Ovary (tissue), 9 donors: ENCODE results near the gene ADGRA1. TPM values are rescaled to one million over a fixed set of nuclear protein-coding genes. Genes with fewer than 3 reads are reported as not detected.

Experiments
- DNase-seq, 5 donors: peaks; one replicate each; pipeline ENCODE4 v3.0.0-alpha.2; 2019 to 2020
- H3K27ac ChIP-seq, 2 donors: fragments of 200-600 bp; one replicate each; pipeline versions ENCODE4 v1.5.1 to v1.8.0; 2019 to 2022
- H3K27me3 ChIP-seq: fragments of 200-600 bp; one replicate; pipeline ENCODE4 v1.8.0; 2022
- H3K36me3 ChIP-seq: fragments of 200-600 bp; sonication (generic); one replicate; pipeline ENCODE4 v1.5.1; 2019
- H3K4me1 ChIP-seq: one replicate; pipeline ENCODE4 v1.8.1; 2013; ENCODE audit warnings: mild to moderate bottlenecking, moderate library complexity; ENCODE audit not compliant: insufficient read depth
- H3K4me3 ChIP-seq: fragments of 200-600 bp; sonication (generic); one replicate; pipeline ENCODE4 v1.5.1; 2017
- H3K9me3 ChIP-seq, 2 donors: fragments of 200-600 bp in 1 of 2; sonication (generic) in 1 of 2; one replicate each; pipeline versions ENCODE4 v1.5.1 to v1.8.1; 2013 to 2019; ENCODE audit warnings: mild to moderate bottlenecking in 1 of 2, moderate library complexity in 1 of 2
- EP300 ChIP-seq: sonication (generic); formaldehyde crosslinking; IDR thresholded peaks from one replicate; pipeline ENCODE4 v1.6.1; 2017; ENCODE audit warnings: antibody characterized with exemption
- POLR2A ChIP-seq: fragments of 450-650 bp; IDR thresholded peaks from one replicate; pipeline ENCODE4 v1.6.1; 2017; ENCODE audit warnings: antibody characterized with exemption, mild to moderate bottlenecking, moderate library complexity
- WGBS, 3 donors: extraction: QIAGEN DNeasy Blood & Tissue Kit in 1 of 3; methylation state at CpG; one replicate each; pipeline versions ENCODE4 v1.1.5 to v1.1.7; 2013 to 2017; 5-methylcytosine and 5-hydroxymethylcytosine counted together
- intact Hi-C, 4 donors: fragments of 100-400 bp; cut with DNase I; formaldehyde crosslinking; loops; one replicate each; pipeline versions ENCODE4 v1.11.0 to v1.15.1; 2022 to 2023
- polyA plus RNA-seq, 2 donors: library from polyadenylated mRNA; stranded (reverse); fragments of 200-250 nt in 1 of 2; fragments of 350-450 nt in 1 of 2; fragmentation: Illumina TruSeq in 1 of 2; extraction: RNeasy Lipid Tissue Mini Kit (QIAGEN cat#74804) in 1 of 2; gene quantifications; one replicate each; pipeline ENCODE4 v1.2.3, GENCODE V29; 2013 to 2014
- total RNA-seq, 7 donors: library from RNA; depleted of rRNA in 2 of 7; stranded (reverse); fragments of >200 nt in 2 of 7; fragmentation: NEBNext Ultra II Directional in 3 of 7; extraction: Animal tissue kit (Norgen Biotek cat#: 25700) in 3 of 7; gene quantifications; one replicate each; pipeline versions ENCODE4 v1.1.0 to v1.2.4, GENCODE V29; 2016 to 2023
- TF ChIP-seq, protein P1 (sequence below), 3 donors: fragments of 450-650 bp in 2 of 3; fragments of 200-600 bp in 1 of 3; IDR thresholded peaks; one replicate each; pipeline versions ENCODE4 v1.5.1 to v1.8.0; 2016 to 2022; ENCODE audit warnings: antibody characterized with exemption in 3 of 3, mild to moderate bottlenecking in 1 of 3
- donor health status: DM: no; HTN: no; CAD: no; lungs with moderate emphysema.
- donor health status: DM: no; HTN: no; CAD: no.
- donor health status: Bipolar disorder and iron deficiency.
- donor health status: DM: yes; HTN: yes; CAD: no.
- donor health status: DM: no; HTN: no; CAD: no.
- donor health status: DM: yes; HTN: yes; CAD: no.

ADGRA1 gene
- total and polyA plus RNA-seq, 9 donors: 0.07 to 0.92 (median 0.13) TPM; not detected in 5

DNA sequence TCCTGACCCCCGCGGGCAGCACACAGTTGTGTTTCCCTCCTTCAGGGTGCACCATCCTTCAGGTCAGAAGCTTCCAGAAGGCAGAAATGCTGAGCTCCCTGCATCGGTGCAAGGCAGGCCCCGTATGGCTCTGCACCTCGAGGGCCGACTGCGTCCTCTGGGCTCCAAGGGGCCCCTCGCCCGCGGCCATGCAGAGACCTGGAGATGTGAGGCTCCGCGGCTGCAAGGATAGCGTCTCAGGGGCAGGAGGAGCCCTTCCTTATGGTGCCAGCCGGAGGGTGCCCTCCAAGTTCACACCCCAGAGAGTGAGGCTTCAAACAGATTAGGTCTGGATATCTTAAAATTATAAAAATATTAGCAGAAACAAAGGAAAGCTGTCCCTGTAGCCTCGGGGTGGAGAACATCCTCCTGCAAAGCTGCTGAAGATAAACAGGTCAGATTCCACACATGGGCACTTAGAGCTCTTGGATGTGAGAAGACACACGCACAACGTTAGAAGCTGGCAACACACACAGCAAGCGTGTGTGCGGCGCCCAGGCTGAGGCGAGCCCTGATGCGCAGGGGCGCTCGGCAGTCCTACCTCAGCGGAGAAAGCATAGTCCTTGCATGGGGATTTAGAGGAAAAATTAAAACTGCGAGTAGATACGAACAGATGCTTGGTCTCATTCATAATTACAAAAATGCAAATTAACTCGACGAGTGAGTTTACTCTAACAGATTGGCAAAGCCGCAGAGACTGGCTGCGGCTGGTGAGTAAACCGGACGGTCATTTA lies 92.7 kb downstream of the ADGRA1 start:
- intact Hi-C loops: no loop called here
- Histone ChIP-seq H3K4me3 (no peak overlapping the region), H3K27me3 (no peaks in the 10 kb centered on the region), H3K9me3 (no peaks in the 10 kb centered on the region), H3K27ac (no peak overlapping the region), H3K36me3 (no peaks in the 10 kb centered on the region), H3K4me1 (no peaks in the 10 kb centered on the region)
- peak in 2 of 5 donors; percentile 10 to 30 for DNase-seq
- WGBS, 3 donors: 87 to 91% (median 88%) methylated on average over 33 of the region's 33 CpGs
- TF ChIP-seq, protein P1, sequence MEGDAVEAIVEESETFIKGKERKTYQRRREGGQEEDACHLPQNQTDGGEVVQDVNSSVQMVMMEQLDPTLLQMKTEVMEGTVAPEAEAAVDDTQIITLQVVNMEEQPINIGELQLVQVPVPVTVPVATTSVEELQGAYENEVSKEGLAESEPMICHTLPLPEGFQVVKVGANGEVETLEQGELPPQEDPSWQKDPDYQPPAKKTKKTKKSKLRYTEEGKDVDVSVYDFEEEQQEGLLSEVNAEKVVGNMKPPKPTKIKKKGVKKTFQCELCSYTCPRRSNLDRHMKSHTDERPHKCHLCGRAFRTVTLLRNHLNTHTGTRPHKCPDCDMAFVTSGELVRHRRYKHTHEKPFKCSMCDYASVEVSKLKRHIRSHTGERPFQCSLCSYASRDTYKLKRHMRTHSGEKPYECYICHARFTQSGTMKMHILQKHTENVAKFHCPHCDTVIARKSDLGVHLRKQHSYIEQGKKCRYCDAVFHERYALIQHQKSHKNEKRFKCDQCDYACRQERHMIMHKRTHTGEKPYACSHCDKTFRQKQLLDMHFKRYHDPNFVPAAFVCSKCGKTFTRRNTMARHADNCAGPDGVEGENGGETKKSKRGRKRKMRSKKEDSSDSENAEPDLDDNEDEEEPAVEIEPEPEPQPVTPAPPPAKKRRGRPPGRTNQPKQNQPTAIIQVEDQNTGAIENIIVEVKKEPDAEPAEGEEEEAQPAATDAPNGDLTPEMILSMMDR (IDR thresholded peaks at IDR 0.05): no peak
- TF ChIP-seq POLR2A (no peak), EP300 (no peak)

DNA sequence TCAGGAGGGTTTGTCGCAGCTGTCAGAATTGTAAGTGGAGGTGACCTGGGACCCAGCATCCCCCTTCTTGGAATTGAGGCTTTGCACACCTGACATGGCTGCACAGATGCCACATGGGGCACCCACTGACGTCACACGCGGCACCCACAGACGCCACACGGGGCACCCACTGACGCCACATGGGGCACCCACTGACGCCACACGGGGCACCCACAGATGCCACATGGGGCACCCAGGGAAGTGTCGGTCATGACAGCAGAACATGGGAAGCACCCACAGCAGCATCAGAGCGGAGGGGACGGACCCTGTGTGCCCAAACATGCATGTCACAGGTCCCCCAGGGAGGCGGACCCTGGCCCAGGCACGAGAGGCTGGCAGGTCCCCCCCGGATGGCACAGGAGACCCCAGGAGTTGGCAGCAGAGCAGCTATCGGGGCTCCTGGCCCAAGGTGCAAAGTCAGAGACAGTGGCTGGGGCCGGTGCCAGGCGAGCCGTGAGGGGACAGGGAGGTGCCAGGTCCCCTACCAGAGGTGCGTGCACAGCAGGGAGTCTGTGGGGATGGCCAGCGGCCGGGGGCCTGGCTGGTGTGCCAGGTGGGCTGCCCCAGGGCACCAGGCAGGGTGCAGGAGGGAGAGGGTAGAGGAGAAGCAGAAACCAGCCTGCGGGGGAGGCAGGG lies 93.4 kb downstream of the ADGRA1 start:
- H3K36me3 ChIP-seq: no peaks in the 10 kb centered on the region
- 86 to 93% (median 92%) methylated on average over 23 of the region's 23 CpGs for WGBS, 3 donors
- H3K4me3 ChIP-seq: no peak overlapping the region

More for the DNA sequence above, 93.4 kb downstream of the ADGRA1 start:
- intact Hi-C loops: no loop called here
- H3K9me3 ChIP-seq: no peaks in the 10 kb centered on the region
- no peak overlapping the region for H3K27ac ChIP-seq
- TF ChIP-seq, protein P1 (IDR thresholded peaks at IDR 0.05): no peak
- TF ChIP-seq POLR2A (no peak), EP300 (no peak)
- peak in 3 of 5 donors; percentile 21 to 36 (median 28) for DNase-seq
- no peaks in the 10 kb centered on the region for H3K4me1 ChIP-seq
- H3K27me3 ChIP-seq: no peaks in the 10 kb centered on the region

Other genes with a start within 250 kb of the ADGRA1 start
- 10 to 100 TPM in 1 of 7 donors, 1 to 10 TPM in 4, under 1 TPM in 1, not detected in 1; 0.56 to 22.4 (median 1.9) TPM for gene CFAP46, start 145.4 kb upstream of the ADGRA1 start, total RNA-seq
- under 1 TPM; 0.50 to 0.68 TPM for gene CFAP46, start 145.4 kb upstream of the ADGRA1 start, polyA plus RNA-seq
- gene KNDC1, start 72.3 kb downstream of the ADGRA1 start, total RNA-seq: 10 to 100 TPM in 6 of 7 donors, 1 to 10 TPM in 1; 6.7 to 34.9 (median 18.6) TPM
- 1 to 10 TPM in 1 of 2 donors, under 1 TPM in 1; 0.67 to 5.6 TPM for gene KNDC1, start 72.3 kb downstream of the ADGRA1 start, polyA plus RNA-seq
- gene UTF1, start 142.3 kb downstream of the ADGRA1 start, total RNA-seq: 1 to 10 TPM in 5 of 7 donors, under 1 TPM in 1, not detected in 1; 0.35 to 9.3 (median 2.9) TPM
- under 1 TPM in 1 of 2 donors, not detected in 1; 0.06 TPM for gene UTF1, start 142.3 kb downstream of the ADGRA1 start, polyA plus RNA-seq
- gene VENTX, start 149.9 kb downstream of the ADGRA1 start, total RNA-seq: 1 to 10 TPM in 4 of 7 donors, under 1 TPM in 3; 0.23 to 2.2 (median 1.1) TPM
- gene VENTX, start 149.9 kb downstream of the ADGRA1 start, polyA plus RNA-seq: under 1 TPM; 0.36 to 0.47 TPM
- gene ADAM8, start 188.9 kb downstream of the ADGRA1 start, total RNA-seq: 1 to 10 TPM; 1.9 to 5.9 (median 4.4) TPM
- 1 to 10 TPM in 1 of 2 donors, under 1 TPM in 1; 0.48 to 1.7 TPM for gene ADAM8, start 188.9 kb downstream of the ADGRA1 start, polyA plus RNA-seq
- 10 to 100 TPM; 31.2 to 70.5 (median 56.4) TPM for gene TUBGCP2, start 220.9 kb downstream of the ADGRA1 start, total RNA-seq
- 10 to 100 TPM; 32.4 to 48.3 TPM for gene TUBGCP2, start 220.9 kb downstream of the ADGRA1 start, polyA plus RNA-seq
- gene ZNF511, start 221.0 kb downstream of the ADGRA1 start, total RNA-seq: 10 to 100 TPM; 23.3 to 64.8 (median 46.8) TPM
- 10 to 100 TPM; 16.3 to 52.1 TPM for gene ZNF511, start 221.0 kb downstream of the ADGRA1 start, polyA plus RNA-seq
- gene CALY, start 249.0 kb downstream of the ADGRA1 start, total RNA-seq: under 1 TPM in 1 of 7 donors, not detected in 6; 0.69 TPM
- not detected for gene CALY, start 249.0 kb downstream of the ADGRA1 start, polyA plus RNA-seq